Mucosa of descending colon (tissue), 3 donors: ENCODE results near the gene PIGBOS1. TPM values are rescaled to one million over a fixed set of nuclear protein-coding genes. Genes with fewer than 3 reads are reported as not detected.

Source experiments
- ATAC-seq: fragments of 200-7000 bp; cut with Tn5 transposase; one replicate; pipeline ENCODE4 v1.9.1; 2020; ENCODE audit warnings: mild to moderate bottlenecking, moderate library complexity
- DNase-seq, 3 donors: peaks; one replicate each; pipeline ENCODE4 v3.0.0-alpha.2; 2020
- H3K36me3 ChIP-seq: fragments of 200-600 bp; one replicate; pipeline ENCODE4 v1.8.0; 2021; ENCODE audit warnings: low read depth, mild to moderate bottlenecking
- H3K4me1 ChIP-seq: fragments of 200-600 bp; one replicate; pipeline ENCODE4 v1.8.0; 2021; ENCODE audit warnings: low read depth, mild to moderate bottlenecking
- H3K4me3 ChIP-seq: fragments of 200-600 bp; one replicate; pipeline ENCODE4 v1.8.0; 2021; ENCODE audit warnings: mild to moderate bottlenecking
- H3K9me3 ChIP-seq: fragments of 200-600 bp; one replicate; pipeline ENCODE4 v1.8.0; 2021; ENCODE audit warnings: mild to moderate bottlenecking
- intact Hi-C, 2 donors: fragments of 100-400 bp; cut with DNase I in 1 of 2; cut with micrococcal nuclease in 1 of 2; formaldehyde crosslinking; loops; one replicate each; pipeline versions ENCODE4 v1.11.0 to v1.11.1; 2022; cut with DNase I, micrococcal nuclease
- total RNA-seq, 3 donors: library from RNA; stranded (reverse); fragmentation: NEBNext Ultra II Directional in 2 of 3; extraction: Animal tissue kit (Norgen Biotek cat#: 25700) in 2 of 3; gene quantifications; one replicate each; pipeline versions ENCODE4 v1.2.1 to v1.2.4, GENCODE V29; 2021 to 2023
- TF ChIP-seq, protein P1 (sequence below): fragments of 200-600 bp; IDR thresholded peaks from one replicate; pipeline ENCODE4 v1.8.0; 2022; ENCODE audit warnings: antibody characterized with exemption, mild to moderate bottlenecking
- donor health status: DM: no; HTN: no; CAD: no; lungs with moderate emphysema.
- donor health status: DM: no; HTN: no; CAD: no.
- donor health status: DM: no; HTN: yes; CAD: no.

Gene PIGBOS1
- total RNA-seq, 3 donors from 2014 or later = 7.7 to 11.0 (median 9.8) TPM

GRCh38 chr15:55279100-55279745 is 39.7 kb downstream of the PIGBOS1 start:
- intact Hi-C loops = no loop called here
- ATAC-seq (no peak), DNase-seq (no peak)
- Histone ChIP-seq H3K36me3 (no peaks in the 10 kb centered on the region), H3K9me3 (no peaks in the 10 kb centered on the region), H3K4me1 (peaks cover 6% of the 10 kb centered on the region), H3K4me3 (no peak overlapping the region)
- TF ChIP-seq, protein P1, sequence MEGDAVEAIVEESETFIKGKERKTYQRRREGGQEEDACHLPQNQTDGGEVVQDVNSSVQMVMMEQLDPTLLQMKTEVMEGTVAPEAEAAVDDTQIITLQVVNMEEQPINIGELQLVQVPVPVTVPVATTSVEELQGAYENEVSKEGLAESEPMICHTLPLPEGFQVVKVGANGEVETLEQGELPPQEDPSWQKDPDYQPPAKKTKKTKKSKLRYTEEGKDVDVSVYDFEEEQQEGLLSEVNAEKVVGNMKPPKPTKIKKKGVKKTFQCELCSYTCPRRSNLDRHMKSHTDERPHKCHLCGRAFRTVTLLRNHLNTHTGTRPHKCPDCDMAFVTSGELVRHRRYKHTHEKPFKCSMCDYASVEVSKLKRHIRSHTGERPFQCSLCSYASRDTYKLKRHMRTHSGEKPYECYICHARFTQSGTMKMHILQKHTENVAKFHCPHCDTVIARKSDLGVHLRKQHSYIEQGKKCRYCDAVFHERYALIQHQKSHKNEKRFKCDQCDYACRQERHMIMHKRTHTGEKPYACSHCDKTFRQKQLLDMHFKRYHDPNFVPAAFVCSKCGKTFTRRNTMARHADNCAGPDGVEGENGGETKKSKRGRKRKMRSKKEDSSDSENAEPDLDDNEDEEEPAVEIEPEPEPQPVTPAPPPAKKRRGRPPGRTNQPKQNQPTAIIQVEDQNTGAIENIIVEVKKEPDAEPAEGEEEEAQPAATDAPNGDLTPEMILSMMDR = no peak

GRCh38 chr15:55277715-55278114 is 41.2 kb downstream of the PIGBOS1 start:
- TF ChIP-seq, protein P1 = no peak
- Histone ChIP-seq H3K4me1 (no peaks in the 10 kb centered on the region), H3K4me3 (no peak overlapping the region), H3K9me3 (no peaks in the 10 kb centered on the region), H3K36me3 (no peaks in the 10 kb centered on the region)
- DNase-seq (no peak), ATAC-seq (no peak)
- intact Hi-C loops = no loop called here

DNA sequence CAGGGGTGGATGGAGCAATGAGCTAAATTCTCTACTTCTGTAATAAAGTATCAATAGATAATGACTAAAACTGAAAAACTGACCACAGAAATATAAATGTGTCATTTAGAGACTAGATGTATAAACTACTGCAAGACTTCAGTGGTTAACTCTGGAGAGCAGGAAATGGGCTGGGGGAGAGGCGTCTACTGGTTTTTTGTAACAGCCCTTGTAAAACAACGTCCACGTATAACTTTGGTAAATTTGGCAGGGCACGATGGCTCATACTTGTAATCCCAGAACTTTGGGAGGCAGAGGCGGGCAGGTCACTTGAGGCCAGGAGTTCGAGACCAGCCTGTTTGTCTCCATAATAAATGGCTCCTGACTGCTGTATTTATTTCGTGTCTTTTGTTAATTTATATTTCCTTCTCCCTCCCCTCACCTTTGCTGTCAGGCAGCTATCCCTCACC is 41.8 kb downstream of the PIGBOS1 start:
- DNase-seq = no peak
- TF ChIP-seq, protein P1 = no peak
- peak; percentile 55 for ATAC-seq

GRCh38 chr15:55276324-55276723 is 42.6 kb downstream of the PIGBOS1 start:
- ATAC-seq (no peak), DNase-seq (no peak)
- TF ChIP-seq, protein P1 = no peak
- no peak overlapping the region for H3K4me3 ChIP-seq
- intact Hi-C loops = no loop called here
- no peaks in the 10 kb centered on the region for H3K4me1 ChIP-seq
- H3K9me3 ChIP-seq = no peaks in the 10 kb centered on the region
- H3K36me3 ChIP-seq = no peaks in the 10 kb centered on the region

More for the DNA sequence above, 41.8 kb downstream of the PIGBOS1 start:
- H3K9me3 ChIP-seq = no peaks in the 10 kb centered on the region
- no peaks in the 10 kb centered on the region for H3K36me3 ChIP-seq
- no peaks in the 10 kb centered on the region for H3K4me1 ChIP-seq
- intact Hi-C loops = no loop called here
- H3K4me3 ChIP-seq = no peak overlapping the region

DNA sequence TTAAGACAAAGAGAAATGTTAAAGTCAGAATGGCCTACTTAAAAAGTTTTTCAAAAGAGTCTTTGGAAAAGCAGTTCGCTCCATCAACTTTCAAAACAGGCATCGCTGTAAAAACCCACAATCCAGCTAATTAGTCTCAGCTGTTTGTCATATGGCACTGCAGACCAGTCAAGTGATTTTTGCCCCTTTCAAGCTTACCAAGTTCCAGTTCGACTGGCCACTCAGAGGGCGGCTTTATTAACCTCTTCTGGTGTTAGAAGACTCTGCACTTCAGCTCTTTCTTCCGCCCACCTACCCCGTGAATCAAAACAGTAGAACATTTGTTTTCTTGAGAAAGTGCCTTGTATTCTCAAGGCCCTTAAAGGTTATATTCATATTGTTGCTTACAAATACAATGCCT is 48.6 kb downstream of the PIGBOS1 start:
- Histone ChIP-seq H3K9me3 (no peaks in the 10 kb centered on the region), H3K4me1 (no peaks in the 10 kb centered on the region), H3K36me3 (no peaks in the 10 kb centered on the region), H3K4me3 (no peak overlapping the region)
- intact Hi-C loops = no loop called here
- DNase-seq (no peak), ATAC-seq (no peak)
- TF ChIP-seq, protein P1 = no peak
